Activated CD8-positive, alpha-beta memory T cell treated with anti-CD3 and anti-CD28 coated beads for 36 hours (primary cell): ENCODE data around the gene RUFY4. TPM values are rescaled to one million over a fixed set of nuclear protein-coding genes. Genes with fewer than 3 reads are reported as not detected.
"Not testable (repeated sequence)": the region's sequence is repeated elsewhere in the genome, so short reads cannot be mapped to it uniquely, and the experiment has no call there.

Experiments
- CTCF ChIA-PET: fragments of 350-600 bp; sonication (Branson Sonifier 250); formaldehyde crosslinking; loops from one replicate; lab custom pipeline; 2021; ENCODE audit warnings: antibody characterized with exemption; lab: Charles Lee
- POLR2A ChIA-PET: fragments of 350-600 bp; sonication (Branson Sonifier 250); formaldehyde crosslinking; loops from one replicate; lab custom pipeline; 2021; ENCODE audit warnings: antibody characterized with exemption; lab: Charles Lee
- total RNA-seq, 2 experiments: library from RNA; stranded (reverse); gene quantifications; one replicate each; pipeline ENCODE4 v1.2.3, GENCODE V29; 2021

The RUFY4 gene
- total RNA-seq, 2 experiments from 2014 or later: not detected

GRCh38 chr2:218030409-218031195 is 38.5 kb upstream of the RUFY4 start:
- POLR2A ChIA-PET: no interaction called here
- CTCF ChIA-PET: interaction anchor here (1.7 kb wide), 1 partner anchor 241 kb away, joined by 3 read pairs; no protein-coding TSS in a partner anchor

- ChIA-PET CTCF (interaction anchor here (1.7 kb wide), 1 partner anchor 242 kb away, joined by 3 read pairs; no protein-coding TSS in a partner anchor), POLR2A (no interaction called here)
Measured at GRCh38 chr2:218031261-218031660, 37.8 kb upstream of the RUFY4 start.

- ChIA-PET POLR2A (no interaction called here), CTCF (interaction anchor here (1.7 to 3.8 kb wide), 2 partner anchors 243 to 246 kb away, joined by 3 to 14 read pairs; no protein-coding TSS in a partner anchor)
Measured at GRCh38 chr2:218031771-218032257, 37.2 kb upstream of the RUFY4 start.

- CTCF ChIA-PET: interaction anchor here (1.7 to 3.8 kb wide), 2 partner anchors 243 to 246 kb away, joined by 3 to 14 read pairs; no protein-coding TSS in a partner anchor
- POLR2A ChIA-PET: no interaction called here
Measured at GRCh38 chr2:218032336-218033171, 36.5 kb upstream of the RUFY4 start.

- ChIA-PET POLR2A (no interaction called here), CTCF (interaction anchor here (1.3 to 3.8 kb wide), 2 partner anchors 244 to 247 kb away, joined by 4 to 14 read pairs; no protein-coding TSS in a partner anchor)
Measured at GRCh38 chr2:218033208-218033589, 35.9 kb upstream of the RUFY4 start.

- POLR2A ChIA-PET: no interaction called here
- CTCF ChIA-PET: interaction anchor here (1.1 to 3.8 kb wide), 3 partner anchors 35 to 248 kb away, joined by 3 to 14 read pairs (median 4); partner anchors contain the start of gene RUFY4
Measured at GRCh38 chr2:218033590-218034496, 35.2 kb upstream of the RUFY4 start.

- CTCF ChIA-PET: interaction anchor here (1.1 to 3.8 kb wide), 3 partner anchors 34 to 249 kb away, joined by 3 to 14 read pairs (median 4); partner anchors contain the start of gene RUFY4
- POLR2A ChIA-PET: not testable (repeated sequence)
Measured at GRCh38 chr2:218034497-218035213, 34.4 kb upstream of the RUFY4 start.

- CTCF ChIA-PET: interaction anchor here (3.8 kb wide), 1 partner anchor 249 kb away, joined by 14 read pairs; no protein-coding TSS in a partner anchor
Measured at GRCh38 chr2:218035463-218036100, 33.5 kb upstream of the RUFY4 start.

GRCh38 chr2:218036371-218036770 is 32.7 kb upstream of the RUFY4 start:
- ChIA-PET CTCF (interaction anchor here (1.0 kb wide), 1 partner anchor 251 kb away, joined by 3 read pairs; no protein-coding TSS in a partner anchor), POLR2A (no interaction called here)

More at GRCh38 chr2:218035463-218036100, 33.5 kb upstream of the RUFY4 start:
- POLR2A ChIA-PET: no interaction called here

- ChIA-PET CTCF (no interaction called here), POLR2A (no interaction called here)
Measured at GRCh38 chr2:218039171-218039570, 29.9 kb upstream of the RUFY4 start.

GRCh38 chr2:218040883-218041282 is 28.2 kb upstream of the RUFY4 start:
- CTCF ChIA-PET: no interaction called here
- POLR2A ChIA-PET: no interaction called here

GRCh38 chr2:218041302-218042168 is 27.5 kb upstream of the RUFY4 start:
- ChIA-PET POLR2A (no interaction called here), CTCF (no interaction called here)

GRCh38 chr2:218043100-218043499 is 26.0 kb upstream of the RUFY4 start:
- ChIA-PET POLR2A (no interaction called here), CTCF (no interaction called here)

- POLR2A ChIA-PET: no interaction called here
- CTCF ChIA-PET: no interaction called here
Measured at GRCh38 chr2:218043701-218044109, 25.3 kb upstream of the RUFY4 start.

GRCh38 chr2:218044599-218044998 is 24.5 kb upstream of the RUFY4 start:
- POLR2A ChIA-PET, CTCF ChIA-PET: not testable (repeated sequence)

- CTCF ChIA-PET: no interaction called here
Measured at GRCh38 chr2:218046238-218046637, 22.8 kb upstream of the RUFY4 start.

More at GRCh38 chr2:218046238-218046637, 22.8 kb upstream of the RUFY4 start:
- POLR2A ChIA-PET: no interaction called here
